OCI-M2 (cell line): Measurements from ENCODE around the gene FAM120B.
A peak's percentile ranks its signal among the peaks of the same experiment; 100 is the strongest.
"Not testable (repeated sequence)": the region's sequence is repeated elsewhere in the genome, so short reads cannot be mapped to it uniquely, and the experiment has no call there.

Experiments
- DNase-seq: peaks from one replicate; lab custom pipeline; 2025; ENCODE audit not compliant: unreplicated experiment; lab: John Stamatoyannopoulos, UW

Gene FAM120B

GRCh38 chr6:170306324-170307079, at the start of gene FAM120B:
Gene FAM120B, plus strand, starts transcription at chr6:170306758. Its CDS starts 10,633 bp downstream, at chr6:170317391.
- DNase-seq, result peak; percentile 72

- no peak for DNase-seq
These were observed 49.2 kb upstream of the FAM120B start for GRCh38 chr6:170257376-170257775.

GRCh38 chr6:170258407-170258806, 48.2 kb upstream of the FAM120B start:
- no peak for DNase-seq

GRCh38 chr6:170259278-170259677, 47.3 kb upstream of the FAM120B start:
- no peak for DNase-seq

- DNase-seq, result no peak
These were observed 45.9 kb upstream of the FAM120B start for GRCh38 chr6:170260686-170261085.

GRCh38 chr6:170261643-170262488, 44.7 kb upstream of the FAM120B start:
- no peak for DNase-seq

GRCh38 chr6:170262489-170263088, 44.0 kb upstream of the FAM120B start:
- DNase-seq, result no peak

GRCh38 chr6:170263410-170263809, 43.1 kb upstream of the FAM120B start:
- no peak for DNase-seq

- DNase-seq, result no peak
These were observed 42.5 kb upstream of the FAM120B start for GRCh38 chr6:170264086-170264485.

GRCh38 chr6:170264644-170265043, 41.9 kb upstream of the FAM120B start:
- not testable (repeated sequence) for DNase-seq

- DNase-seq, result no peak
These were observed 40.9 kb upstream of the FAM120B start for GRCh38 chr6:170265655-170266054.

- peak; percentile 50 for DNase-seq
These were observed 40.3 kb upstream of the FAM120B start for GRCh38 chr6:170266061-170266825.

- no peak for DNase-seq
These were observed 38.9 kb upstream of the FAM120B start for GRCh38 chr6:170267688-170268087.

- DNase-seq, result no peak
These were observed 38.1 kb upstream of the FAM120B start for GRCh38 chr6:170268216-170269129.

GRCh38 chr6:170269151-170269845, 37.3 kb upstream of the FAM120B start:
- DNase-seq, result no peak

GRCh38 chr6:170269846-170270541, 36.6 kb upstream of the FAM120B start:
- no peak for DNase-seq

GRCh38 chr6:170270984-170271593, 35.5 kb upstream of the FAM120B start:
- no peak for DNase-seq

GRCh38 chr6:170271771-170272314, 34.7 kb upstream of the FAM120B start:
- DNase-seq, result no peak
